Neural crest cell (in vitro differentiated cells): ENCODE results near the gene JARID2. TPM values are rescaled to one million over a fixed set of nuclear protein-coding genes. Genes with fewer than 3 reads are reported as not detected.

Experiments
- DNase-seq: peaks from one replicate; pipeline ENCODE4 v3.0.0; 2021; ENCODE audit warnings: low read depth, mixed read lengths, low spot score
- H3K27ac Mint-ChIP-seq: one replicate; pipeline ENCODE4 v1.8.0; 2021; ENCODE audit warnings: mild to moderate bottlenecking, mixed read lengths; ENCODE audit not compliant: unreplicated experiment
- H3K27me3 Mint-ChIP-seq: 2 replicates; pipeline ENCODE4 v1.8.0; 2021; ENCODE audit warnings: low read depth, mild to moderate bottlenecking, mixed read lengths
- H3K36me3 Mint-ChIP-seq: 2 replicates; pipeline ENCODE4 v1.8.0; 2021; ENCODE audit warnings: low read depth, mild to moderate bottlenecking, mixed read lengths
- H3K4me1 Mint-ChIP-seq: 2 replicates; pipeline ENCODE4 v1.8.0; 2021; ENCODE audit warnings: mixed read lengths
- H3K4me3 Mint-ChIP-seq: one replicate; pipeline ENCODE4 v1.8.0; 2021; ENCODE audit warnings: mild to moderate bottlenecking, mixed read lengths
- H3K9me3 Mint-ChIP-seq: 2 replicates; pipeline ENCODE4 v1.8.0; 2021; ENCODE audit warnings: mixed read lengths
- total RNA-seq: library from RNA; stranded (reverse); gene quantifications from 2 replicates; pipeline ENCODE4 v1.2.1, GENCODE V29; 2021
- TF ChIP-seq, protein P1 (sequence below): fragments of 200-600 bp; sonication (generic); conservative IDR thresholded peaks from 2 replicates; pipeline ENCODE4 v1.5.0; 2021; ENCODE audit warnings: antibody characterized with exemption, mild to moderate bottlenecking

The JARID2 gene
- total RNA-seq, 1 donor from 2014 or later, result 33.9 TPM

DNA sequence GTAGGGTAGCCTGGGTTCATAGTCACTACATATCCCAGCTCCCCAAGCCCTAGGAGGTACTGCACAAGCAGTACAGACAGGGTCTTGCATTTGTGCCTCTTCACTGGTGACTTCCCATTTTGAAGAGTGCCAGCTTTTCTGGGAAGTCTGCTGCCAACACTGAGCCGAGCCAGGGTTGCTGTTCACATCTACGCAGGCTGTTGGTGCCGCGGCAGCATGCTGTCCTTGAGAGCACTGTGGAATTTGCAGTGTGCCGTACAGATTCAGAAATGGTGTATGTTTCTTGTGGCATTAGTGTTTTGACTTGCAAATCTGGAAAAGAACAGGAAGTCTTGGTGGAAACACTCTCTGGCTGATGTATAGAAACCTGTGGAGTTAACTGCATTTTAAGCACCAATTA is 67.5 kb downstream of the JARID2 start:
- Mint-ChIP-seq H3K9me3 (no peaks in the 10 kb centered on the region), H3K4me3 (no peak overlapping the region), H3K36me3 (no peaks in the 10 kb centered on the region), H3K27ac (no peak overlapping the region), H3K27me3 (no peaks in the 10 kb centered on the region), H3K4me1 (peaks cover 57% of the 10 kb centered on the region)
- TF ChIP-seq, protein P1, sequence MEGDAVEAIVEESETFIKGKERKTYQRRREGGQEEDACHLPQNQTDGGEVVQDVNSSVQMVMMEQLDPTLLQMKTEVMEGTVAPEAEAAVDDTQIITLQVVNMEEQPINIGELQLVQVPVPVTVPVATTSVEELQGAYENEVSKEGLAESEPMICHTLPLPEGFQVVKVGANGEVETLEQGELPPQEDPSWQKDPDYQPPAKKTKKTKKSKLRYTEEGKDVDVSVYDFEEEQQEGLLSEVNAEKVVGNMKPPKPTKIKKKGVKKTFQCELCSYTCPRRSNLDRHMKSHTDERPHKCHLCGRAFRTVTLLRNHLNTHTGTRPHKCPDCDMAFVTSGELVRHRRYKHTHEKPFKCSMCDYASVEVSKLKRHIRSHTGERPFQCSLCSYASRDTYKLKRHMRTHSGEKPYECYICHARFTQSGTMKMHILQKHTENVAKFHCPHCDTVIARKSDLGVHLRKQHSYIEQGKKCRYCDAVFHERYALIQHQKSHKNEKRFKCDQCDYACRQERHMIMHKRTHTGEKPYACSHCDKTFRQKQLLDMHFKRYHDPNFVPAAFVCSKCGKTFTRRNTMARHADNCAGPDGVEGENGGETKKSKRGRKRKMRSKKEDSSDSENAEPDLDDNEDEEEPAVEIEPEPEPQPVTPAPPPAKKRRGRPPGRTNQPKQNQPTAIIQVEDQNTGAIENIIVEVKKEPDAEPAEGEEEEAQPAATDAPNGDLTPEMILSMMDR, result no peak
- no peak for DNase-seq

- no peaks in the 10 kb centered on the region for H3K27me3 Mint-ChIP-seq
- no peaks in the 10 kb centered on the region for H3K9me3 Mint-ChIP-seq
- H3K4me1 Mint-ChIP-seq, result peaks cover 64% of the 10 kb centered on the region
- H3K4me3 Mint-ChIP-seq, result no peak overlapping the region
- TF ChIP-seq, protein P1, result no peak
- no peak for DNase-seq
- no peaks in the 10 kb centered on the region for H3K36me3 Mint-ChIP-seq
- H3K27ac Mint-ChIP-seq, result no peak overlapping the region
These were observed 70.9 kb downstream of the JARID2 start for GRCh38 chr6:15316754-15317153.

DNA sequence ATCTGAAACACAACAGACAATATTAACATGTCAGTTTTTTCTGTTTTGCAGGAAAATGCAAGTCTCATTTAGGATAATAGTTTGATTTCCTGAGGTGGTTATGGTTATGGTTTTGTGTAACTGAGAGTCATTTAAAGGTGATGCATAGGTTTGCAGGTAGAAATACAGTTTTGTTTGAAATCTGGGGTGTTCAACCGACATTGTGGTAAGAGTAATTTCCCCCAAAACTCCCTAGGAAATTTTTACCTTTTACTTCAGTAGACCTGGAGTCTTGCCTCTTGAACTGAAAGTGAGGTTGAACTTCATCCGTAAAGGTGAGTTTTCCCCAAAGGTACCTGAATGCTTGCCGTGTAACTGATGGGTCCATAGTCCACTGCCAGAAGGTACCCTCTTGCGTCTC is 71.4 kb downstream of the JARID2 start:
- Mint-ChIP-seq H3K27ac (no peak overlapping the region), H3K4me3 (no peak overlapping the region), H3K36me3 (no peaks in the 10 kb centered on the region), H3K27me3 (no peaks in the 10 kb centered on the region), H3K9me3 (no peaks in the 10 kb centered on the region), H3K4me1 (peaks cover 64% of the 10 kb centered on the region)
- TF ChIP-seq, protein P1, result no peak
- DNase-seq, result no peak

DNA sequence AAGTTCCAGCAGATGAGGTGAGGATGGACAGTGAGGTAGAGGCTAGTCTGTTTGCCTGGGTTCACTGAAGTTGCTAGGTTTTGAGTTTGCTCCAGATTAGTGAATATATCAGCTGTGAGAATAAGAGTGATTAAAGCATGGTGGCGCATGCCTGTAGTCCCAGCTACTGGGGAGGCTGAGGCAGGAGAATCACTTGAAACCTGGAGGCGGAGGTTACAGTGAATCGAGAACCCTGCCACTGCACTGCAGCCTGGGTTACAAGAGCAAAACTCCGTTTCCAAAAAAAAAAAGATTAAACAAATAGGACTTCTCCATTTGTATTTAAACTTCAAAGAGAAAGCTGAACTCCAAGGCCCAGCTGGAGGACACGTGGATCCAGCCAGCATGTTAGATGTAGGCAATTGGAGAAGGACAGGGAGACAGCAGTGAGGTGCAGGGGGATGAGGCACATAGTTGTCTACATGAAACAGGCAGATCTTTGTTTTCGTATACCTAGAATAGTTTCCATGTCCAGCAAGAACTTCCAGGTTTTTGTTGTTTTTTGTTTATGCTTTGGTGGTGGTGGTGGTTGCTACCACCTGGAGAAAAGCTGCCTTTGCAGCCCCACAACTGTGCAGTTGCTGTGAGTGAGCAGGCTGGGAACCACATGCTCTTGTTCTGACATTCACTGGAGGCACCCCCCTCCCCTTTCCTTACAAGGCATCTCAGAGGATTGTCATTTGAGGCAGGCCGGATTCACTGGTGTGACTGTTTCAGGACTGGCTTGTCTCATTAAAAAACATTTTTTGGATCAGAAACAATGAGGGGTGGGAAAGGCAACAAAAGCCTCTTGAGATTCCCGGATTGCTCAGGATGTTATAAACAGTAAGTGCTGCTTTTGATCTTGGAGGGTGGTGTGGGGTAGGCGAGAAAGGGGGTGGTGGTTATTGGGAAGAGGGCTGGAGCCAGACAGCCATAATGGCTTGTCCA is 72.3 kb downstream of the JARID2 start:
- TF ChIP-seq, protein P1, result no peak
- no peaks in the 10 kb centered on the region for H3K36me3 Mint-ChIP-seq
- H3K4me3 Mint-ChIP-seq, result no peak overlapping the region
- H3K27ac Mint-ChIP-seq, result peak overlapping the region; percentile 59
- H3K9me3 Mint-ChIP-seq, result no peaks in the 10 kb centered on the region
- peaks cover 60% of the 10 kb centered on the region for H3K4me1 Mint-ChIP-seq
- H3K27me3 Mint-ChIP-seq, result no peaks in the 10 kb centered on the region
- DNase-seq, result peak; percentile 18

DNA sequence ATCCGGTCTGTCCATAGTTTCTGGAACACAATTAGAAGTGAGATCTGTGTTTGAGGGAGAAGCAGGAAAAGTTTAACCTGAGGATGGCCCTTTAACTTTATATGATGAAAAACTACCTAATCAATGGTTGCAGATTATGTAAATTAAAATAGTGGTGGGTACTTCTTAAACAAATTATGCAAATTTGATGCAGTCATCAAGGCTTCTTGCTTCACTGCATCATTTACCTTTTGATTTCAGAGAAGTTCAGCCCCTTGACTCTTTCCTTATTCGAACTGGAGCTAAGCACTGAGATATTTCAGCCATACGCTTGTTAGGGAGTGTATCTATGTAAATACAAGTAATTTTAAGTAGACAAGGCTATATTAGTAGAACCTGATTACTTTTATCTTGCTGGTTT is 73.8 kb downstream of the JARID2 start:
- TF ChIP-seq, protein P1, result no peak
- Mint-ChIP-seq H3K27me3 (no peaks in the 10 kb centered on the region), H3K4me1 (peaks cover 54% of the 10 kb centered on the region), H3K36me3 (peaks cover 2% of the 10 kb centered on the region), H3K9me3 (no peaks in the 10 kb centered on the region), H3K27ac (no peak overlapping the region), H3K4me3 (no peak overlapping the region)
- DNase-seq, result no peak
